Trophoblast cell (in vitro differentiated cells and primary cell): ENCODE measurements around the gene MAPK14.
A peak's percentile ranks its signal among the peaks of the same experiment; 100 is the strongest.

Experiments
- DNase-seq, 2 donors: peaks; one replicate each; pipeline ENCODE4 v3.0.0-alpha.2; 2016
- H2AFZ ChIP-seq: 2 replicates; pipeline ENCODE4 v1.6.1; 2013; ENCODE audit warnings: low read length, moderate library complexity, mild to moderate bottlenecking; ENCODE audit not compliant: insufficient read depth, poor library complexity
- H2AK5ac ChIP-seq: 2 replicates; pipeline ENCODE4 v1.6.1; 2013; ENCODE audit warnings: mild to moderate bottlenecking, low read length
- H2BK120ac ChIP-seq: 2 replicates; pipeline ENCODE4 v1.6.1; 2013; ENCODE audit warnings: low read length, mild to moderate bottlenecking, moderate library complexity; ENCODE audit not compliant: insufficient read depth, poor library complexity
- H2BK12ac ChIP-seq: 2 replicates; pipeline ENCODE4 v1.6.1; 2013; ENCODE audit warnings: mild to moderate bottlenecking, low read length, moderate library complexity
- H2BK5ac ChIP-seq: 2 replicates; pipeline ENCODE4 v1.6.1; 2013; ENCODE audit warnings: low read length, low read depth, moderate library complexity, mild to moderate bottlenecking; ENCODE audit not compliant: poor library complexity
- H3K14ac ChIP-seq: 2 replicates; pipeline ENCODE4 v1.6.1; 2013; ENCODE audit warnings: mild to moderate bottlenecking, low read length
- H3K18ac ChIP-seq: 2 replicates; pipeline ENCODE4 v1.6.1; 2013; ENCODE audit warnings: mild to moderate bottlenecking, low read length
- H3K23ac ChIP-seq: 2 replicates; pipeline ENCODE4 v1.6.1; 2013; ENCODE audit warnings: low read length
- H3K27ac ChIP-seq: 2 replicates; pipeline ENCODE4 v1.5.1; 2013; ENCODE audit warnings: low read depth, mild to moderate bottlenecking, inconsistent platforms, low read length, moderate library complexity
- H3K27me3 ChIP-seq: 2 replicates; pipeline ENCODE4 v1.6.1; 2013; ENCODE audit warnings: inconsistent platforms, mild to moderate bottlenecking, low read length, moderate library complexity; ENCODE audit not compliant: insufficient read depth
- H3K36me3 ChIP-seq, 2 experiments: 1 replicate in 1 of 2; 2 replicates in 1 of 2; pipeline ENCODE4 v1.6.1; 2013; ENCODE audit warnings: low read length in 2 of 2, mild to moderate bottlenecking in 2 of 2, moderate library complexity in 1 of 2; ENCODE audit not compliant: insufficient read depth in 2 of 2, control insufficient read depth in 1 of 2
- H3K4ac ChIP-seq: 2 replicates; pipeline ENCODE4 v1.6.1; 2013; ENCODE audit warnings: low read depth, mild to moderate bottlenecking, low read length, moderate library complexity
- H3K4me1 ChIP-seq, 2 experiments: 1 replicate in 1 of 2; 2 replicates in 1 of 2; pipeline ENCODE4 v1.6.1; 2013; ENCODE audit warnings: low read length in 2 of 2, mild to moderate bottlenecking in 2 of 2, moderate library complexity in 1 of 2; ENCODE audit not compliant: insufficient read depth in 2 of 2, control insufficient read depth in 1 of 2
- H3K4me2 ChIP-seq: 2 replicates; pipeline ENCODE4 v1.6.1; 2013; ENCODE audit warnings: inconsistent platforms, mild to moderate bottlenecking, low read length, moderate library complexity
- H3K4me3 ChIP-seq: 2 replicates; pipeline ENCODE4 v1.5.1; 2013; ENCODE audit warnings: mild to moderate bottlenecking, low read depth, low read length, inconsistent platforms
- H3K79me1 ChIP-seq: one replicate; pipeline ENCODE4 v1.6.1; 2013; ENCODE audit warnings: low read length
- H3K79me2 ChIP-seq: 2 replicates; pipeline ENCODE4 v1.6.1; 2013; ENCODE audit warnings: low read length, mild to moderate bottlenecking; ENCODE audit not compliant: control insufficient read depth, insufficient read depth, poor library complexity
- H3K9ac ChIP-seq: 2 replicates; pipeline ENCODE4 v1.6.1; 2013; ENCODE audit warnings: mild to moderate bottlenecking, low read length
- H3K9me3 ChIP-seq: 2 replicates; pipeline ENCODE4 v1.6.1; 2013; ENCODE audit warnings: low read depth, mild to moderate bottlenecking, control low read depth, inconsistent platforms, low read length; ENCODE audit not compliant: insufficient read depth
- H4K12ac ChIP-seq: 2 replicates; pipeline ENCODE4 v1.6.1; 2013; ENCODE audit warnings: low read depth, mild to moderate bottlenecking, low read length, moderate library complexity
- H4K8ac ChIP-seq: 2 replicates; pipeline ENCODE4 v1.6.1; 2013; ENCODE audit warnings: low read depth, mild to moderate bottlenecking, low read length, moderate library complexity
- H4K91ac ChIP-seq: one replicate; pipeline ENCODE4 v1.6.1; 2013; ENCODE audit warnings: low read depth, mild to moderate bottlenecking, low read length, moderate library complexity
- WGBS: extraction: QIAGEN DNeasy Blood & Tissue Kit; methylation state at CpG from one replicate; pipeline ENCODE4 v1.1.7; 2013; ENCODE audit warnings: missing lambda C conversion rate; ENCODE audit not compliant: insufficient read length, insufficient coverage; ENCODE audit errors: extremely low coverage; 5-methylcytosine and 5-hydroxymethylcytosine counted together

Gene MAPK14

GRCh38 chr6:36018339-36018738 lies 9.3 kb upstream of the MAPK14 start:
- Histone ChIP-seq H4K12ac (no peak overlapping the region), H3K4me2 (no peak overlapping the region), H3K27ac (no peak overlapping the region), H3K79me2 (no peaks in the 10 kb centered on the region), H3K4me1 (no peaks in the 10 kb centered on the region), H4K8ac (no peak overlapping the region), H3K4ac (no peak overlapping the region), H3K14ac (no peak overlapping the region), H2BK120ac (no peak overlapping the region), H3K18ac (no peak overlapping the region), H2BK5ac (no peak overlapping the region), H3K36me3 (no peaks in the 10 kb centered on the region), H2AFZ (no peak overlapping the region), H3K4me3 (no peak overlapping the region), H3K23ac (no peak overlapping the region), H3K9me3 (no peaks in the 10 kb centered on the region), H3K27me3 (no peaks in the 10 kb centered on the region), H2BK12ac (no peak overlapping the region), H3K9ac (no peak overlapping the region), H2AK5ac (no peak overlapping the region), H3K79me1 (no peaks in the 10 kb centered on the region), H4K91ac (no peak overlapping the region)
- WGBS, result 100% methylated on average over 1 of the region's 2 CpGs
- peak in 1 of 2 donors; percentile 40 for DNase-seq

- Histone ChIP-seq H3K14ac (no peak overlapping the region), H3K36me3 (no peaks in the 10 kb centered on the region), H3K4ac (no peak overlapping the region), H3K27me3 (no peaks in the 10 kb centered on the region), H3K4me3 (no peak overlapping the region), H3K23ac (no peak overlapping the region), H2AFZ (no peak overlapping the region), H4K12ac (no peak overlapping the region), H4K91ac (no peak overlapping the region), H3K18ac (no peak overlapping the region), H3K4me1 (peaks cover under 1 to 4% of the 10 kb centered on the region in 2 experiments), H2AK5ac (no peak overlapping the region), H2BK120ac (no peak overlapping the region), H3K9ac (no peak overlapping the region), H3K4me2 (no peak overlapping the region), H3K27ac (no peak overlapping the region), H3K79me1 (no peaks in the 10 kb centered on the region), H2BK12ac (no peak overlapping the region), H3K9me3 (no peaks in the 10 kb centered on the region), H2BK5ac (no peak overlapping the region), H4K8ac (no peak overlapping the region), H3K79me2 (no peaks in the 10 kb centered on the region)
- WGBS, result no CpG with 5 or more reads among the region's 11 CpGs
- DNase-seq, result no peak
Measured at GRCh38 chr6:36019167-36019566, 8.4 kb upstream of the MAPK14 start.

GRCh38 chr6:36020154-36020553 lies 7.5 kb upstream of the MAPK14 start:
- Histone ChIP-seq H3K79me1 (no peaks in the 10 kb centered on the region), H3K18ac (no peak overlapping the region), H3K4me1 (peaks cover 8 to 9% of the 10 kb centered on the region in 2 experiments), H2BK5ac (no peak overlapping the region), H2BK120ac (no peak overlapping the region), H3K9ac (no peak overlapping the region), H4K91ac (no peak overlapping the region), H3K14ac (no peak overlapping the region), H3K9me3 (no peaks in the 10 kb centered on the region), H4K12ac (no peak overlapping the region), H3K36me3 (no peaks in the 10 kb centered on the region), H4K8ac (no peak overlapping the region), H3K4me2 (no peak overlapping the region), H2AFZ (no peak overlapping the region), H3K79me2 (peaks cover 3% of the 10 kb centered on the region), H2AK5ac (no peak overlapping the region), H3K4ac (no peak overlapping the region), H3K23ac (no peak overlapping the region), H2BK12ac (no peak overlapping the region), H3K27ac (no peak overlapping the region), H3K4me3 (no peak overlapping the region), H3K27me3 (no peaks in the 10 kb centered on the region)
- no peak for DNase-seq
- WGBS, result no CpG with 5 or more reads among the region's 1 CpG

DNA sequence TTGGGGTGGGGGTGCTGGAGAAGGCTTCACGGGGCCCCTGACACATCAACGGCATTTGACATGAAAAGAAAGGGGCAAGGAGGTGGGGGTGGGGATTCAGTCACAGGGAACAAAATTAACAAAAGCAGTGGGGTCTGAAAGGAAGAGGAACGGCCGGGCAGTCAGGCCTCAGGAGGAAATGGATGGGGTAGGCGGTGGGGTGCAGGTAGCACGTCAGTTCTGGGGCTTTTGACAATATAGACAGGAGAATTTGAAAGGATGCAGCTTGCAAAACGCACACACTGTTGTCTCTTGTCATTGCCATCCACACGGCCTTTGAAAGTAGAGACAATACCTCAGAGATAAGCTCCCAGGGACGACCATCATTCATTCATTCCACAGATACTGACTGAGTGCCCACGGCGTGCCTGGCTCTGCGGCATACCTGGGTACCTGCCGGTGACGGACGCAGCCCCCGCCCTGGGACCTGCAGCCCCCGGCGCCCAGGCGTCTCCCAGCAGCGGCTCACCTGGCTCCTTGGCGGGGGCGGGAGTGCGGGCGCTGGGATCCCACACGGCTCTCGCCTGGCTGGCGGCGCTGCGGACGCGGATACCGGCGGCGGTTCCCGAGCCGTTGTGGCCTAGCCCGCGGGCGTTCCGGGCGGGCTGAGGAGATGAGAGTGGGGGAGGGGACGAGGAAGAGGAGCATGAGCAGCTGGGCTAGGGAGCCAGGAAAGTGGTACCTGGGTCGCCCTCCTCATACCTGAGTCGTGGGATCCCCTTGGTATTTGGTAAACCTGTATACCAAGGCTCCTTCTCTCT lies 3.4 kb upstream of the MAPK14 start, which contains the start of gene SLC26A8:
SLC26A8 (minus strand) TSS at position 646 of the 800 bp plus-strand sequence. CDS start 4,934 bp downstream, outside the sequence.
- Histone ChIP-seq H4K91ac (peak within 1 kb of the TSS; percentile 8), H3K36me3 (no peaks in the 10 kb centered on the region), H3K79me2 (peaks cover 12% of the 10 kb centered on the region), H2BK120ac (no peak within 1 kb of the TSS), H3K9me3 (peaks cover 3% of the 10 kb centered on the region), H4K8ac (peak within 1 kb of the TSS; percentile 32), H3K79me1 (peaks cover 9% of the 10 kb centered on the region), H3K14ac (peak within 1 kb of the TSS; percentile 29), H3K9ac (no peak within 1 kb of the TSS), H2BK5ac (no peak within 1 kb of the TSS), H4K12ac (no peak within 1 kb of the TSS), H2AK5ac (no peak within 1 kb of the TSS), H3K4me2 (peak within 1 kb of the TSS; percentile 72), H3K4me1 (peaks cover 8 to 9% of the 10 kb centered on the region in 2 experiments), H3K18ac (peak within 1 kb of the TSS; percentile 24), H3K27me3 (no peaks in the 10 kb centered on the region), H3K4me3 (peak within 1 kb of the TSS; percentile 40), H3K4ac (no peak within 1 kb of the TSS), H2BK12ac (no peak within 1 kb of the TSS), H3K27ac (no peak within 1 kb of the TSS), H3K23ac (no peak within 1 kb of the TSS), H2AFZ (peak within 1 kb of the TSS; percentile 83)
- WGBS, result no CpG with 5 or more reads among the region's 44 CpGs
- peak; percentile 26 to 37 for DNase-seq
